ENCODE results near the gene SYNE1. TPM values are rescaled to one million over a fixed set of nuclear protein-coding genes. Genes with fewer than 3 reads are reported as not detected.
"Not testable (repeated sequence)": the region's sequence is repeated elsewhere in the genome, so short reads cannot be mapped to it uniquely, and the experiment has no call there.

SYNE1 gene
- 4.5 and 6.0 TPM in 2 replicates for total RNA-seq (ENCODE audit: low replicate concordance)

- Mint-ChIP-seq H3K4me3 (peak within 1 kb of the TSS; percentile 92), H3K4me1 (peaks cover 7% of the 10 kb centered on the region), H3K9me3 (peaks cover 3% of the 10 kb centered on the region), H3K36me3 (no peaks in the 10 kb centered on the region), H3K27ac (no peak within 1 kb of the TSS), H3K27me3 (ENCODE audit: insufficient read depth, low read depth) (peaks cover 22% of the 10 kb centered on the region)
- Histone ChIP-seq H4K20me1 (ENCODE audit: low read depth) (peaks cover 5% of the 10 kb centered on the region), H3K4me2 (peak within 1 kb of the TSS; percentile 99), H3K79me2 (ENCODE audit: low read depth) (no peaks in the 10 kb centered on the region), H3K27ac (no peak within 1 kb of the TSS), H3K36me3 (no peaks in the 10 kb centered on the region), H3K4me3 (peak within 1 kb of the TSS; percentile 68), H3K9ac (no peak within 1 kb of the TSS), H3K4me1 (no peaks in the 10 kb centered on the region), H3K27me3 (peaks cover 60% of the 10 kb centered on the region), H2AFZ (replicated peaks) (peak within 1 kb of the TSS; percentile 96), H3F3A (ENCODE audit: low read depth) (peaks cover 12% of the 10 kb centered on the region), H3K9me3 (ENCODE audit: low read depth) (no peaks in the 10 kb centered on the region)
- no peak for DNase-seq (ENCODE audit: low spot score)
- TF ChIP-seq EZH2phosphoT487 (IDR thresholded peaks at IDR 0.05) (peak; percentile 19), CTCF (IDR thresholded peaks at IDR 0.05) (no peak), EZH2 (IDR thresholded peaks at IDR 0.05) (no peak)
Observed at GRCh38 chr6:152637296-152638047, at the start of gene SYNE1. Gene SYNE1 (minus strand): TSS chr6:152637362. CDS start chr6:152628331, 9,031 bp downstream.

- TF ChIP-seq EZH2 (IDR thresholded peaks at IDR 0.05) (no peak), EZH2phosphoT487 (IDR thresholded peaks at IDR 0.05) (no peak), CTCF (IDR thresholded peaks at IDR 0.05) (no peak)
- no peak for DNase-seq (ENCODE audit: low spot score)
- no peaks in the 10 kb centered on the region for H3K79me2 ChIP-seq (ENCODE audit: low read depth)
- Mint-ChIP-seq H3K27ac (no peak overlapping the region), H3K36me3 (no peaks in the 10 kb centered on the region), H3K4me1 (peaks cover 5% of the 10 kb centered on the region), H3K4me3 (no peak overlapping the region), H3K9me3 (no peaks in the 10 kb centered on the region), H3K27me3 (ENCODE audit: insufficient read depth, low read depth) (peaks cover 6% of the 10 kb centered on the region)
- no peaks in the 10 kb centered on the region for H4K20me1 ChIP-seq (ENCODE audit: low read depth)
- H3K4me3 ChIP-seq, result no peak overlapping the region
- H3K36me3 ChIP-seq, result no peaks in the 10 kb centered on the region
- H3K4me2 ChIP-seq, result no peak overlapping the region
- H3K27ac ChIP-seq, result no peak overlapping the region
- H3K9ac ChIP-seq, result no peak overlapping the region
- H2AFZ ChIP-seq (replicated peaks), result no peak overlapping the region
- no peaks in the 10 kb centered on the region for H3K27me3 ChIP-seq
- peaks cover 21% of the 10 kb centered on the region for H3K4me1 ChIP-seq
- no peaks in the 10 kb centered on the region for H3F3A ChIP-seq (ENCODE audit: low read depth)
- H3K9me3 ChIP-seq (ENCODE audit: low read depth), result no peaks in the 10 kb centered on the region
Observed at GRCh38 chr6:152685819-152686218, 48.7 kb upstream of the SYNE1 start.

GRCh38 chr6:152682935-152683334, 45.8 kb upstream of the SYNE1 start:
- H3F3A ChIP-seq (ENCODE audit: low read depth); H3K79me2 ChIP-seq (ENCODE audit: low read depth); H3K4me1 Mint-ChIP-seq; H3K9me3 ChIP-seq (ENCODE audit: low read depth); H3K4me3 ChIP-seq; H3K27me3 Mint-ChIP-seq (ENCODE audit: insufficient read depth, low read depth); H3K4me3 Mint-ChIP-seq; H3K27ac ChIP-seq; H3K9me3 Mint-ChIP-seq; H4K20me1 ChIP-seq (ENCODE audit: low read depth); H3K9ac ChIP-seq; H3K27me3 ChIP-seq; H3K36me3 ChIP-seq; H3K36me3 Mint-ChIP-seq; H3K27ac Mint-ChIP-seq: not testable (repeated sequence)
- peak overlapping the region; percentile 63 for H2AFZ ChIP-seq (replicated peaks)
- H3K4me1 ChIP-seq, result peaks cover 21% of the 10 kb centered on the region
- H3K4me2 ChIP-seq, result peak overlapping the region; percentile 47
- peak; percentile 20 for DNase-seq (ENCODE audit: low spot score)

- H3K4me3 Mint-ChIP-seq, result no peak overlapping the region
- Histone ChIP-seq H3K4me2 (peak overlapping the region; percentile 47), H3F3A (ENCODE audit: low read depth) (no peaks in the 10 kb centered on the region), H3K27me3 (no peaks in the 10 kb centered on the region), H3K27ac (no peak overlapping the region), H3K4me3 (no peak overlapping the region), H3K9me3 (ENCODE audit: low read depth) (no peaks in the 10 kb centered on the region), H2AFZ (replicated peaks) (no peak overlapping the region), H3K79me2 (ENCODE audit: low read depth) (no peaks in the 10 kb centered on the region), H3K4me1 (peaks cover 21% of the 10 kb centered on the region), H3K9ac (no peak overlapping the region), H3K36me3 (no peaks in the 10 kb centered on the region), H4K20me1 (ENCODE audit: low read depth) (no peaks in the 10 kb centered on the region)
- TF ChIP-seq CTCF (IDR thresholded peaks at IDR 0.05) (no peak), EZH2phosphoT487 (IDR thresholded peaks at IDR 0.05) (no peak), EZH2 (IDR thresholded peaks at IDR 0.05) (no peak)
- peaks cover 6% of the 10 kb centered on the region for H3K27me3 Mint-ChIP-seq (ENCODE audit: insufficient read depth, low read depth)
- no peak for DNase-seq (ENCODE audit: low spot score)
- H3K4me1 Mint-ChIP-seq, result peaks cover 5% of the 10 kb centered on the region
- no peaks in the 10 kb centered on the region for H3K36me3 Mint-ChIP-seq
- H3K27ac Mint-ChIP-seq, result no peak overlapping the region
- H3K9me3 Mint-ChIP-seq, result no peaks in the 10 kb centered on the region
Observed at GRCh38 chr6:152682141-152682540, 45.0 kb upstream of the SYNE1 start.

Data from neural progenitor cell (in vitro differentiated cells).